NB4 (cell line): ENCODE measurements around the gene GPC4.

Experiments used
- MYC ChIP-seq: IDR thresholded peaks from 2 replicates; pipeline ENCODE4 v1.6.1; 2011; ENCODE audit warnings: low read depth, low read length
- POLR2A ChIP-seq: IDR thresholded peaks from 2 replicates; pipeline ENCODE4 v1.6.1; 2011; ENCODE audit warnings: mild to moderate bottlenecking; ENCODE audit not compliant: insufficient read length; ENCODE audit errors: extremely low read depth
- TF ChIP-seq, protein P1 (sequence below): IDR thresholded peaks from one replicate; pipeline ENCODE4 v1.5.1; 2012; ENCODE audit warnings: low read depth, low read length
- TF ChIP-seq, protein P2 (sequence below): IDR thresholded peaks from 2 replicates; pipeline ENCODE4 v1.6.1; 2011; ENCODE audit warnings: low read depth, low read length

DNA sequence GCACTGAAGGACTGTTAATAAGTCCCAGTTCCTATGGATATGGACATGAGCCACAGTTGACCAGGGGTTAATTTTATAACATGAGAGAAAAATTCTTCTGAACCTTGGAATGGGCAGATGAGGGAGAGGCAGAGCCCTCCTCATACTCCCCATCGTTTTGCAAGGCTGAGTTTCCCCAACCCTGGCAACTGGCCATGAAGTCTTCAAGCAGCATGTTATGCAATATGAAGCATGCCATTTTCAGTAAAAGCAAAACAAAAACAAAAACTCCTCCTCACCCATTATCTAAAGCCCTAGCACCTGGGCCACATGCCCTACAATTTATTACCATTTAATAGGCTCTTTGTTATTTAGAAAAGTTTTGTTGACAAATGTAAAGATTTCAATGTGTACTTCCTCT, 64.5 kb downstream of the GPC4 start:
- TF ChIP-seq, protein P1, sequence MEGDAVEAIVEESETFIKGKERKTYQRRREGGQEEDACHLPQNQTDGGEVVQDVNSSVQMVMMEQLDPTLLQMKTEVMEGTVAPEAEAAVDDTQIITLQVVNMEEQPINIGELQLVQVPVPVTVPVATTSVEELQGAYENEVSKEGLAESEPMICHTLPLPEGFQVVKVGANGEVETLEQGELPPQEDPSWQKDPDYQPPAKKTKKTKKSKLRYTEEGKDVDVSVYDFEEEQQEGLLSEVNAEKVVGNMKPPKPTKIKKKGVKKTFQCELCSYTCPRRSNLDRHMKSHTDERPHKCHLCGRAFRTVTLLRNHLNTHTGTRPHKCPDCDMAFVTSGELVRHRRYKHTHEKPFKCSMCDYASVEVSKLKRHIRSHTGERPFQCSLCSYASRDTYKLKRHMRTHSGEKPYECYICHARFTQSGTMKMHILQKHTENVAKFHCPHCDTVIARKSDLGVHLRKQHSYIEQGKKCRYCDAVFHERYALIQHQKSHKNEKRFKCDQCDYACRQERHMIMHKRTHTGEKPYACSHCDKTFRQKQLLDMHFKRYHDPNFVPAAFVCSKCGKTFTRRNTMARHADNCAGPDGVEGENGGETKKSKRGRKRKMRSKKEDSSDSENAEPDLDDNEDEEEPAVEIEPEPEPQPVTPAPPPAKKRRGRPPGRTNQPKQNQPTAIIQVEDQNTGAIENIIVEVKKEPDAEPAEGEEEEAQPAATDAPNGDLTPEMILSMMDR = no peak
- TF ChIP-seq POLR2A = no peak
- no peak for TF ChIP-seq MYC
- TF ChIP-seq, protein P2, sequence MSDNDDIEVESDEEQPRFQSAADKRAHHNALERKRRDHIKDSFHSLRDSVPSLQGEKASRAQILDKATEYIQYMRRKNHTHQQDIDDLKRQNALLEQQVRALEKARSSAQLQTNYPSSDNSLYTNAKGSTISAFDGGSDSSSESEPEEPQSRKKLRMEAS = no peak
